ENCODE results near the gene NUDT14.

DNA sequence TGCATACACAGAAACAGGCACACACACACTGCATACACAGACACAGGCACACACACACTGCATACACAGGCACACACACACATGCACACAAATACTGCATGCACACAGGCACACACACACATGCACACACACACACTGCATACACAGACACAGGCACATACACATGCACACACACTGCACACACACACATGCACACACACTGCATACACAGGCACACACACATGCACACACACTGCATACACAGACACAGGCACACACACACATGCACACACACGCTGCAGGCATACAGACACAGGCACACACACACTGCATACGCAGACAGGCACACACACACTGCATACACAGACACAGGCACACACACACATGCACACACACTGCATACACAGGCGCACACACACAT, 34.5 kb upstream of the NUDT14 start:
- TF ChIP-seq POLR2A (IDR thresholded peaks at IDR 0.05), result no peak
- TF ChIP-seq, protein P1, sequence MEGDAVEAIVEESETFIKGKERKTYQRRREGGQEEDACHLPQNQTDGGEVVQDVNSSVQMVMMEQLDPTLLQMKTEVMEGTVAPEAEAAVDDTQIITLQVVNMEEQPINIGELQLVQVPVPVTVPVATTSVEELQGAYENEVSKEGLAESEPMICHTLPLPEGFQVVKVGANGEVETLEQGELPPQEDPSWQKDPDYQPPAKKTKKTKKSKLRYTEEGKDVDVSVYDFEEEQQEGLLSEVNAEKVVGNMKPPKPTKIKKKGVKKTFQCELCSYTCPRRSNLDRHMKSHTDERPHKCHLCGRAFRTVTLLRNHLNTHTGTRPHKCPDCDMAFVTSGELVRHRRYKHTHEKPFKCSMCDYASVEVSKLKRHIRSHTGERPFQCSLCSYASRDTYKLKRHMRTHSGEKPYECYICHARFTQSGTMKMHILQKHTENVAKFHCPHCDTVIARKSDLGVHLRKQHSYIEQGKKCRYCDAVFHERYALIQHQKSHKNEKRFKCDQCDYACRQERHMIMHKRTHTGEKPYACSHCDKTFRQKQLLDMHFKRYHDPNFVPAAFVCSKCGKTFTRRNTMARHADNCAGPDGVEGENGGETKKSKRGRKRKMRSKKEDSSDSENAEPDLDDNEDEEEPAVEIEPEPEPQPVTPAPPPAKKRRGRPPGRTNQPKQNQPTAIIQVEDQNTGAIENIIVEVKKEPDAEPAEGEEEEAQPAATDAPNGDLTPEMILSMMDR (IDR thresholded peaks at IDR 0.05), result no peak

Data from lower leg skin (tissue), 3 donors.